Suprapubic skin (tissue), 4 donors: ENCODE measurements around the gene PLXDC1. TPM values are rescaled to one million over a fixed set of nuclear protein-coding genes. Genes with fewer than 3 reads are reported as not detected.

Experiments used
- DNase-seq, 2 donors: peaks; one replicate each; pipeline ENCODE4 v3.0.0-alpha.2; 2019; ENCODE audit warnings: low spot score in 2 of 2
- H3K27ac ChIP-seq: fragments of 200-600 bp; sonication (generic); one replicate; pipeline ENCODE4 v1.5.1; 2019
- H3K27me3 ChIP-seq: fragments of 200-600 bp; sonication (generic); one replicate; pipeline ENCODE4 v1.5.1; 2019
- H3K36me3 ChIP-seq: fragments of 200-600 bp; sonication (generic); one replicate; pipeline ENCODE4 v1.5.1; 2019
- H3K4me1 ChIP-seq: fragments of 200-600 bp; sonication (generic); one replicate; pipeline ENCODE4 v1.5.1; 2019
- H3K4me3 ChIP-seq: fragments of 200-600 bp; sonication (generic); one replicate; pipeline ENCODE4 v1.5.1; 2019; ENCODE audit warnings: mild to moderate bottlenecking
- H3K9me3 ChIP-seq: fragments of 200-600 bp; sonication (generic); one replicate; pipeline ENCODE4 v1.5.1; 2019
- EP300 ChIP-seq: sonication (generic); formaldehyde crosslinking; IDR thresholded peaks from one replicate; pipeline ENCODE4 v1.6.1; 2017; ENCODE audit warnings: antibody characterized with exemption
- POLR2A ChIP-seq, 2 donors: fragments of 450-650 bp; IDR thresholded peaks; one replicate each; pipeline ENCODE4 v1.6.1; 2017; ENCODE audit warnings: antibody characterized with exemption in 2 of 2, mild to moderate bottlenecking in 2 of 2, moderate library complexity in 2 of 2
- POLR2AphosphoS5 ChIP-seq, 3 donors: sonication (generic); formaldehyde crosslinking; IDR thresholded peaks; one replicate each; pipeline ENCODE4 v1.6.1; 2017; ENCODE audit warnings: antibody characterized with exemption in 3 of 3
- WGBS: methylation state at CpG from one replicate; pipeline ENCODE4 v1.1.5; 2018; 5-methylcytosine and 5-hydroxymethylcytosine counted together
- total RNA-seq, 4 donors: library from RNA; depleted of rRNA; stranded (reverse); fragments of >200 nt; gene quantifications; one replicate each; pipeline ENCODE4 v1.1.0, GENCODE V29; 2016
- TF ChIP-seq, protein P1 (sequence below), 2 donors: fragments of 200-600 bp in 1 of 2; fragments of 450-650 bp in 1 of 2; sonication (generic) in 1 of 2; IDR thresholded peaks; one replicate each; pipeline ENCODE4 v1.5.1; 2016 to 2019; ENCODE audit warnings: antibody characterized with exemption in 2 of 2, mild to moderate bottlenecking in 1 of 2, moderate library complexity in 1 of 2

The PLXDC1 gene
- 10 to 100 TPM in 1 of 4 donors, 1 to 10 TPM in 3; 5.3 to 14.1 (median 6.3) TPM for total RNA-seq

DNA sequence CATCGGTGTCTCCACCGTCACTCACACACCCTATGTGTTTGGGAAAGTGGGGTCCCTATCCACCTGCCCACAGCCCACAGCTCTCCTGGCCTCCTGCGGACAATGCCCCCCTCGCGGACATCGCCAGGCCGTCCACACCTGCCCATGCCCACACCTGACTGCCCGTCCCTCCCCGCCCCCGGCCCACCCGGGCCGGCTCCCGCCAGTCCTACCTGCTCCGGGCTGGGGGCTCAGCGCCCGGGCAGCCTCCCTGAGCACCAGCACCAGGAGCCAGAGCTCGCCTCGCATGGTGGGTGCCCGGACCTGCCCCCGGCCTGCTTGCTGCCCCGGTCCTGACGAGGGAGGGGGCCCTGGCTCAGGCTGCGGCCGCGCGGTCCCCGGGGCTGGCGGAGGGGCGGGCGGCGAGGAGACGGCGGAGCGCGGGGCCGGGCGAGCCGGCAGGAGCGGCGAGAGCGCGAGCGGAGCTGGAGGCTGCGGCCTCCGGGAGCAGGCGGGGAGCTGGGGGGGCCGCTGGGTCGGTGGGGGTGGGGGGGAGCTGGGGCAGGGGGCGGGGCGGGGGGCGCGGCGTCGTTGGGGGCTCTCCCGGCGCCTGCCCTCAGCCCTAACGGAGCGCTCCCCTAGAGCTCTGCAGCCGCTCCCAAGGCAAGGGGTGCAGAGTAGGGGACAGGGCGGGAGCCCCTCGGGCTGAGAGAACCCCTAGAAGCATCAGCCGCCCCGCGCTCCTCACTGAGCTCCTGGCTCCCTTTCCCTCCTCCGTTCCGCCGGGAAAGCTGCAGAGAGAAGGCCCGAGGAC, at the start of gene PLXDC1:
Gene PLXDC1 (minus strand): TSS at position 488 of the 793 bp plus-strand sequence. CDS start 200 bp downstream, at position 288.
- peak within 1 kb of the TSS; percentile 84 for H3K27ac ChIP-seq
- H3K4me3 ChIP-seq = peak within 1 kb of the TSS; percentile 85
- H3K4me1 ChIP-seq = peaks cover 32% of the 10 kb centered on the region
- no peaks in the 10 kb centered on the region for H3K36me3 ChIP-seq
- 0% methylated on average over 4 of the region's 68 CpGs for WGBS
- H3K27me3 ChIP-seq = no peaks in the 10 kb centered on the region
- no peaks in the 10 kb centered on the region for H3K9me3 ChIP-seq
- TF ChIP-seq EP300 (no peak), POLR2A (IDR thresholded peaks at IDR 0.05) (no peak), POLR2AphosphoS5 (IDR thresholded peaks at IDR 0.05) (no peak)
- TF ChIP-seq, protein P1, sequence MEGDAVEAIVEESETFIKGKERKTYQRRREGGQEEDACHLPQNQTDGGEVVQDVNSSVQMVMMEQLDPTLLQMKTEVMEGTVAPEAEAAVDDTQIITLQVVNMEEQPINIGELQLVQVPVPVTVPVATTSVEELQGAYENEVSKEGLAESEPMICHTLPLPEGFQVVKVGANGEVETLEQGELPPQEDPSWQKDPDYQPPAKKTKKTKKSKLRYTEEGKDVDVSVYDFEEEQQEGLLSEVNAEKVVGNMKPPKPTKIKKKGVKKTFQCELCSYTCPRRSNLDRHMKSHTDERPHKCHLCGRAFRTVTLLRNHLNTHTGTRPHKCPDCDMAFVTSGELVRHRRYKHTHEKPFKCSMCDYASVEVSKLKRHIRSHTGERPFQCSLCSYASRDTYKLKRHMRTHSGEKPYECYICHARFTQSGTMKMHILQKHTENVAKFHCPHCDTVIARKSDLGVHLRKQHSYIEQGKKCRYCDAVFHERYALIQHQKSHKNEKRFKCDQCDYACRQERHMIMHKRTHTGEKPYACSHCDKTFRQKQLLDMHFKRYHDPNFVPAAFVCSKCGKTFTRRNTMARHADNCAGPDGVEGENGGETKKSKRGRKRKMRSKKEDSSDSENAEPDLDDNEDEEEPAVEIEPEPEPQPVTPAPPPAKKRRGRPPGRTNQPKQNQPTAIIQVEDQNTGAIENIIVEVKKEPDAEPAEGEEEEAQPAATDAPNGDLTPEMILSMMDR (IDR thresholded peaks at IDR 0.05) = no peak
- DNase-seq = no peak

DNA sequence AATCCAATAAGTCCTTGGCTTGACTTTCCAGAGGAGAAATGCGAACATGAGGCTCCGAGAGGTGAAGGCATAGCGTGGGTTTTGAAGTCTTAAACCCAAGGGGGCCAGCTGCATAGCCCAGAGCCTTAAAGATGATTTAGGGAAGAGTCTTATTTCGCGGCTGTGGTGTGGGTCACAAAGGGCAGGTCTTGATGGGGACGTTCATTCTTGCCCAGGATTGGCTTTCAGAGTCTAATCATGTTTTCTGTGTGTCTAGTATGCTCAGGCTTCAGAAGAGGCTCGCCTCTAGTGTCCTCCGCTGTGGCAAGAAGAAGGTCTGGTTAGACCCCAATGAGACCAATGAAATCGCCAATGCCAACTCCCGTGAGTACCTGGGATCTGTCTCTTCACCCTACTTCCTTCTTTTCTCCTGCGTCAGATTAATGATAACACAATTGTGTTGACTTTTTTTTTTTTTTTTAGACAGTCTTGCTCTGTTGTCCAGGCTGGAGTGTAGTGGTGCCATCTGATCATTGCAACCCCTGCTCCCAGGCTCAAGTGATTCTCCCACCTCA, 49.6 kb upstream of the PLXDC1 start:
- no peaks in the 10 kb centered on the region for H3K9me3 ChIP-seq
- TF ChIP-seq EP300 (no peak), POLR2A (IDR thresholded peaks at IDR 0.05) (no peak), POLR2AphosphoS5 (IDR thresholded peaks at IDR 0.05) (no peak)
- TF ChIP-seq, protein P1 (IDR thresholded peaks at IDR 0.05) = no peak
- H3K4me1 ChIP-seq = peaks cover 53% of the 10 kb centered on the region
- H3K27ac ChIP-seq = peak overlapping the region; percentile 99
- DNase-seq = no peak
- WGBS = 33% methylated on average over 11 of the region's 11 CpGs
- H3K27me3 ChIP-seq = no peaks in the 10 kb centered on the region
- H3K36me3 ChIP-seq = peaks cover 38% of the 10 kb centered on the region
- peak overlapping the region; percentile 81 for H3K4me3 ChIP-seq

DNA sequence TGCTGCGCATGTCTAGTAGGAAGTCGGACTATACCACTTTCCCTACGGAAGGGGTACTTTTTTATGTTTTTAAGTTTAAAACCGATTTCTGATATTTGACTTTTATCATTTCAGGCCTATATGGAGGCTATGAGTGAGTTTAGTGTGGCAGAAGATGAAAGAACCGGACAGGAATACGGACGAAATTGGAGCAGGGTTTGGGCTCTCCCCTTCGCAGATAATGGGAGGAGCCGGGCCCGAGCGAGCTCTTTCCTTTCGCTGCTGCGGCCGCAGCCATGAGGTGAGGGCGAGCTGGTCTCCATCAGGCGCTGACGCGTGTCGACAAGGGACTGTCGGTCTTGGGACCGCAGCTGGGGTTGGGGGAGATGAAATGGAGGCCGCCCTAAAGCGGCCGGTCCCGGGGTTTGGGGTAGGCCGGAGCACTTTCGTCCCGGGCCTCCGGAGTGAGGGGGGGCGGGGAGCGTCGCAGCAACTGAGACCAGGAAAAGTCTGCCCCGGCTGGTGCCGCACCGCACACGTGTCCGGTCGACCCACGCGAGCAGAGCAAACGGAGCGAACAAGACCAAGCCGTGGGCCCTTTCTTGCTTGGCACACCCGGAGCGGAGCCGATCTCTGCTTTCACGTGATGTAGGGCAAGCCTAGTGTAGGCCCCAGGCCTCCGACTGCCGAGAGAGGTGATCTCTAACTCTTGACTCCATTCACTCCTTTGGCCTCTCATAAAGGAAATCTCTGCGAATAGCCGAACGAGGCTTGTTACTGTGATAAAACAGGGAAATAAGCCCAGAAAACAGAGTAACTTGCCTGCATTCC, 48.8 kb upstream of the PLXDC1 start, which contains the start of gene RPL19:
Gene RPL19 (plus strand): TSS at position 214 of the 810 bp plus-strand sequence. CDS start 62 bp downstream, at position 276.
- peaks cover 60% of the 10 kb centered on the region for H3K4me1 ChIP-seq
- TF ChIP-seq, protein P1 (IDR thresholded peaks at IDR 0.05) = no peak
- TF ChIP-seq POLR2AphosphoS5 (IDR thresholded peaks at IDR 0.05) (peak; percentile 52 to 87 (median 52)), POLR2A (IDR thresholded peaks at IDR 0.05) (peak in 1 of 2 donors; percentile 78)
- WGBS = under 1% methylated on average over 39 of the region's 52 CpGs

DNA sequence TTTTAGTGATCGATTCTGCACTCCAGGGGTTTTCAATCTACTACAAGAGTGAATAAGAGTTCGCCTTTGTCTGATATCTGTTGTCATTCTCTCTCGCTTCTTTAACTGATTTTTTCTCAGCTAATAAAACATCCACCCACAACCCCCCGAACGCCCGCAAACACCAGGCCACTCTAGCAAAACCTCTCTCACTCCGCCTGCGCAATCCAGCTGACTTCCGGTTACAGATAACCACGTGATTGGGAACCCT, 48.3 kb upstream of the PLXDC1 start:
- H3K9me3 ChIP-seq = no peaks in the 10 kb centered on the region
- peaks cover 65% of the 10 kb centered on the region for H3K4me1 ChIP-seq
- peak overlapping the region; percentile 99 for H3K27ac ChIP-seq
- peak; percentile 96 for DNase-seq
- peaks cover 32% of the 10 kb centered on the region for H3K36me3 ChIP-seq
- WGBS = 0% methylated on average over 10 of the region's 10 CpGs
- H3K27me3 ChIP-seq = no peaks in the 10 kb centered on the region
- TF ChIP-seq POLR2AphosphoS5 (IDR thresholded peaks at IDR 0.05) (no peak), EP300 (no peak), POLR2A (IDR thresholded peaks at IDR 0.05) (no peak)
- TF ChIP-seq, protein P1 (IDR thresholded peaks at IDR 0.05) = no peak
- H3K4me3 ChIP-seq = peak overlapping the region; percentile 81

More for the DNA sequence above, 48.8 kb upstream of the PLXDC1 start, which contains the start of gene RPL19:
- peak; percentile 86 to 90 for DNase-seq
- no peaks in the 10 kb centered on the region for H3K27me3 ChIP-seq
- H3K9me3 ChIP-seq = no peaks in the 10 kb centered on the region
- H3K36me3 ChIP-seq = peaks cover 37% of the 10 kb centered on the region
- peak within 1 kb of the TSS; percentile 81 for H3K4me3 ChIP-seq
- H3K27ac ChIP-seq = peak within 1 kb of the TSS; percentile 99
